Type B pancreatic cell (in vitro differentiated cells): ENCODE results near the gene NCK2. TPM values are rescaled to one million over a fixed set of nuclear protein-coding genes. Genes with fewer than 3 reads are reported as not detected.
A peak's percentile ranks its signal among the peaks of the same experiment; 100 is the strongest.

ENCODE experiments used
- DNase-seq: peaks from one replicate; pipeline ENCODE4 v3.0.0; 2021; ENCODE audit warnings: mixed read lengths; ENCODE audit not compliant: unreplicated experiment; ENCODE audit errors: extremely low spot score
- H3K27ac Mint-ChIP-seq: 2 replicates; pipeline ENCODE4 v1.8.0; 2021; ENCODE audit warnings: mild to moderate bottlenecking, mixed read lengths
- H3K27me3 Mint-ChIP-seq: 2 replicates; pipeline ENCODE4 v1.8.0; 2021; ENCODE audit warnings: mixed read lengths
- H3K36me3 Mint-ChIP-seq: 2 replicates; pipeline ENCODE4 v1.8.0; 2021; ENCODE audit warnings: mixed read lengths
- H3K4me1 Mint-ChIP-seq: one replicate; pipeline ENCODE4 v1.8.0; 2021; ENCODE audit warnings: mixed read lengths; ENCODE audit not compliant: unreplicated experiment
- H3K4me3 Mint-ChIP-seq: 2 replicates; pipeline ENCODE4 v1.8.0; 2021; ENCODE audit warnings: mild to moderate bottlenecking, mixed read lengths
- H3K9me3 Mint-ChIP-seq: 2 replicates; pipeline ENCODE4 v1.8.0; 2021; ENCODE audit warnings: mixed read lengths
- long read RNA-seq: library from polyadenylated mRNA; unstranded; transcript quantifications from one replicate; pipeline ENCODE4 v2.0.0, GENCODE V29; 2020
- total RNA-seq: library from RNA; stranded (reverse); gene quantifications from 2 replicates; pipeline ENCODE4 v1.2.1, GENCODE V29; 2021; ENCODE audit warnings: low replicate concordance
- TF ChIP-seq, protein P1 (sequence below): fragments of 200-600 bp; sonication (generic); conservative IDR thresholded peaks from 2 replicates; pipeline ENCODE4 v1.5.0; 2021; ENCODE audit warnings: antibody characterized with exemption, mild to moderate bottlenecking

The NCK2 gene
- total RNA-seq: 86.4 and 103 TPM in 2 replicates
- long read RNA-seq, partial matches to known transcripts: 19 of 23 reads
- long read RNA-seq, other reads (novel, unspliced or antisense): 3 of 23 reads

GRCh38 chr2:105744909-105745853 lies at the start of gene NCK2:
TSS of gene NCK2 (plus strand) at chr2:105744912. CDS start at chr2:105855064, 110,152 bp downstream.
- H3K27ac Mint-ChIP-seq: peak within 1 kb of the TSS; percentile 95
- H3K9me3 Mint-ChIP-seq: no peaks in the 10 kb centered on the region
- peak within 1 kb of the TSS; percentile 94 for H3K4me3 Mint-ChIP-seq
- TF ChIP-seq, protein P1, sequence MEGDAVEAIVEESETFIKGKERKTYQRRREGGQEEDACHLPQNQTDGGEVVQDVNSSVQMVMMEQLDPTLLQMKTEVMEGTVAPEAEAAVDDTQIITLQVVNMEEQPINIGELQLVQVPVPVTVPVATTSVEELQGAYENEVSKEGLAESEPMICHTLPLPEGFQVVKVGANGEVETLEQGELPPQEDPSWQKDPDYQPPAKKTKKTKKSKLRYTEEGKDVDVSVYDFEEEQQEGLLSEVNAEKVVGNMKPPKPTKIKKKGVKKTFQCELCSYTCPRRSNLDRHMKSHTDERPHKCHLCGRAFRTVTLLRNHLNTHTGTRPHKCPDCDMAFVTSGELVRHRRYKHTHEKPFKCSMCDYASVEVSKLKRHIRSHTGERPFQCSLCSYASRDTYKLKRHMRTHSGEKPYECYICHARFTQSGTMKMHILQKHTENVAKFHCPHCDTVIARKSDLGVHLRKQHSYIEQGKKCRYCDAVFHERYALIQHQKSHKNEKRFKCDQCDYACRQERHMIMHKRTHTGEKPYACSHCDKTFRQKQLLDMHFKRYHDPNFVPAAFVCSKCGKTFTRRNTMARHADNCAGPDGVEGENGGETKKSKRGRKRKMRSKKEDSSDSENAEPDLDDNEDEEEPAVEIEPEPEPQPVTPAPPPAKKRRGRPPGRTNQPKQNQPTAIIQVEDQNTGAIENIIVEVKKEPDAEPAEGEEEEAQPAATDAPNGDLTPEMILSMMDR: peak; percentile 63
- H3K4me1 Mint-ChIP-seq: peaks cover 42% of the 10 kb centered on the region
- DNase-seq: no peak
- peaks cover 16% of the 10 kb centered on the region for H3K36me3 Mint-ChIP-seq
- H3K27me3 Mint-ChIP-seq: no peaks in the 10 kb centered on the region

- peaks cover 9% of the 10 kb centered on the region for H3K4me1 Mint-ChIP-seq
- no peak overlapping the region for H3K4me3 Mint-ChIP-seq
- TF ChIP-seq, protein P1: no peak
- no peaks in the 10 kb centered on the region for H3K9me3 Mint-ChIP-seq
- H3K36me3 Mint-ChIP-seq: no peaks in the 10 kb centered on the region
- no peaks in the 10 kb centered on the region for H3K27me3 Mint-ChIP-seq
- DNase-seq: no peak
- H3K27ac Mint-ChIP-seq: no peak overlapping the region
Measured at GRCh38 chr2:105697781-105698449, 46.8 kb upstream of the NCK2 start.

GRCh38 chr2:105698820-105699219 lies 45.9 kb upstream of the NCK2 start:
- no peak overlapping the region for H3K27ac Mint-ChIP-seq
- no peaks in the 10 kb centered on the region for H3K9me3 Mint-ChIP-seq
- no peak overlapping the region for H3K4me3 Mint-ChIP-seq
- H3K4me1 Mint-ChIP-seq: peaks cover 9% of the 10 kb centered on the region
- TF ChIP-seq, protein P1: no peak
- DNase-seq: no peak
- H3K36me3 Mint-ChIP-seq: no peaks in the 10 kb centered on the region
- H3K27me3 Mint-ChIP-seq: no peaks in the 10 kb centered on the region

DNA sequence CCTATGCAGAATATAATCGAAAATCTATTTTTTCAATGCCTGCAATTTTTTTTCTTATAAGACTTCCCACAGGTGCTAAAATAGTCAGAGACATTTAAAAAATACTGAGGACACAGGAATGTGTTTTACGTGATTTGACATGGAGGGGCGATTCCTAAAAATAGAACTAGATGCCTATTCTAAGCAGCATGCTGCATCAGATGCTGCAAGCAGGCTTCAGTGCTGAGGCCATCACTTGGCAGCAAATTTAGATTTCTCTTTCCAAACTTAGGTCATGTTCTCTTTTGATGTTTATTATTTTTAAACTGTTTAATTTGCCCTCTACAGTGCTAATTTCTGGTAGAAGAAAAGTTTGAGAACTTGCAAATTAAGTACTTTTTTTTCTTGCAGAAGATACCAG lies 43.7 kb upstream of the NCK2 start:
- H3K27me3 Mint-ChIP-seq: no peaks in the 10 kb centered on the region
- H3K36me3 Mint-ChIP-seq: no peaks in the 10 kb centered on the region
- peaks cover 9% of the 10 kb centered on the region for H3K4me1 Mint-ChIP-seq
- H3K27ac Mint-ChIP-seq: no peak overlapping the region
- H3K9me3 Mint-ChIP-seq: peaks cover 5% of the 10 kb centered on the region
- H3K4me3 Mint-ChIP-seq: no peak overlapping the region
- DNase-seq: no peak
- TF ChIP-seq, protein P1: no peak

DNA sequence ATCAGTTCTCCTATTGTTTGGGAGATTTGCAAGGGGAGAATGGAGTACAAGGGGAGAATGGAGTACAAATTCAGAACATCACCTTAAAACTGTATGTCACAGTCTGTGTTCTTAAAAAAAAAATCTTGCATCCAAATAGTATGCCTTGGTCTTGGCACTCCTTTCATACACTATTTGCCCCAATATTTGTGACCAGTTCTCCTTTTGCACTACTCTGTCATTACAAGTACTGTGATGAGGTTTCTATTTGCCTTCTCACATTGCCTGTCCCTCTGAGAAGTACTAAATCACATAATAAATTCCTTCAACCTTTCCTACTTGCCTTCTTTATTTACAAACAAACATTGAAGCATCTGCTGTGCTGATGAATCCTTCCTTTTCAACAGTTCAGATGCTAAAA lies 36.0 kb upstream of the NCK2 start:
- DNase-seq: no peak
- Mint-ChIP-seq H3K9me3 (peaks cover 5% of the 10 kb centered on the region), H3K4me1 (peaks cover 18% of the 10 kb centered on the region), H3K27me3 (peaks cover 3% of the 10 kb centered on the region), H3K36me3 (no peaks in the 10 kb centered on the region), H3K27ac (no peak overlapping the region), H3K4me3 (no peak overlapping the region)
- TF ChIP-seq, protein P1: no peak
